ENCODE results near the gene ECEL1.
"Not testable (repeated sequence)": the region's sequence is repeated elsewhere in the genome, so short reads cannot be mapped to it uniquely, and the experiment has no call there.

Gene ECEL1

GRCh38 chr2:232440220-232441018 is 47.2 kb downstream of the ECEL1 start:
- DNase-seq = peak; percentile 87

- DNase-seq = no peak
Observed at GRCh38 chr2:232439758-232440135, 47.9 kb downstream of the ECEL1 start.

DNA sequence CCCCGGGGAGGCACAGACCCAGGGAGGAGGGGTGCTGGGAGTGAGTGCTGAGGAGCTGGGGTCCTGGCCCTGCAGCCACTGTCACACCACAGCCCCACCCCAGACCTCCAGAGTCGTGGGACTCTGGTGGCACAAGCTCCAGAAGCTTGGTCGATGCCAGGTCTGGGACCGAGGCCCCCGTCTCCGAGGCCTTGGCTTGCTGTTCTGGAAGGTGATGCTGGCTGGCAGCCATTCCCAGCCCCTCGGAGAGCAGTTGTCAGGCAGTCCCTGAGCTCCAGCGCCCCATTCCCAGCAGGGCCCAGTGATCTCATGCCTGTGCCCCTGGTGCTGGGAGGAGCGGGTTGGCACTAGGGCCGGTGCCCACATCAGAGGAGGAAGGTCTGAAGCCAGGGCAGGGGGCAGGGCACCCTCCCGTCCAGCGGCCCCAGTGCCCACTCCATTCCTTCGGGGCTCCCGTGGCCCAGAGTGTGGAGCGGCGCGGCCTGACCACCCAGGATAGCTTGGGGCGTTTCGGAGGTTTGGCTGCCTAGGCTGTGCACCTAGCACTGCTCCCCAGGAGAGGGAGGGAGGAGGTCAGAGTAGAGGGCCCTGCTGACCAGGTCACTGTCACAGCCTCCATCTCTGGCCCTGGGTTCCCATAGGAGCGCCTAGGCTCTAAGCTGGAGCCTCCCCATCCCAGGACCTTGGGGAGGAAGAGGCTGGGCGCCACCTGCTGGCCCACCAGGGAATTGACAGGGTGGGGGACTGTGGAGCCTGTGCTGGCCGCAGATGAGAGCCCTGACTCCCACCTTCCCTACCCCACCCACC is 48.5 kb downstream of the ECEL1 start:
- DNase-seq = peak; percentile 50

DNA sequence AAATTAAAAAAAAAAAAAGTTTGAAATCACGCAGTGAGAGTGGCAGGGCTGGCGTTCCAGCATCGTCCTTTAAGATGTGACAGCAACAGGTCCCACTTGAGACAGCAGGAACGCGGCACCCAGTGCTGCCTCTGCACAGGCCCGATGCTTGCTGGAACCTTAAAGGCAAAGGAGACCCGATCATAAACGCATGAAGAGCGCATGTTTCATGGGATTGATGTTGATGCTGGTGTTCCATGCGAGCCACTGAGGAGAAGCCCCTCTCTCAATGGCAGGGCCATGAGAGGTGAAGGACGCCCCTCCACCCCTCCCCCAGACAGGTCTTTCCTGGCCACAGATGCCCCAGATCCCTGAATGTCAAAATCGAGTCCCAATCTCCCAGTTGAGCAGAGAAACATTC is 49.5 kb downstream of the ECEL1 start:
- DNase-seq = no peak

GRCh38 chr2:232437195-232437571 is 50.5 kb downstream of the ECEL1 start:
- DNase-seq = no peak

- DNase-seq = no peak
Observed at GRCh38 chr2:232436381-232437194, 51.0 kb downstream of the ECEL1 start.

- DNase-seq = no peak
Observed at GRCh38 chr2:232435805-232436204, 51.8 kb downstream of the ECEL1 start.

DNA sequence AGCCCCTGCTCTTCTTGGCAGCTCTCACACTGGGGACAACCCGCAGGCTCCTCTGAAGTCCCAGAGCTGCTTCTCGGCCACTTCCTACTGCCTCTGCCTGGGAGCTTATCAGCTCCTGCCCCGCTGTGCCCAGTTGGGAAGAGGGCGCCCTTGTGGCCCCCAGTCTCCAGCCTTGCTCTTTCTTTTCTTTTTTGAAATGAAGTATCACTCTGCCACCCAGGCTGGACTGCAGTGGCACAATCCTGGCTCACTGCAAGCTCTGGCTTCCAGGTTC is 52.3 kb downstream of the ECEL1 start:
- DNase-seq = no peak

DNA sequence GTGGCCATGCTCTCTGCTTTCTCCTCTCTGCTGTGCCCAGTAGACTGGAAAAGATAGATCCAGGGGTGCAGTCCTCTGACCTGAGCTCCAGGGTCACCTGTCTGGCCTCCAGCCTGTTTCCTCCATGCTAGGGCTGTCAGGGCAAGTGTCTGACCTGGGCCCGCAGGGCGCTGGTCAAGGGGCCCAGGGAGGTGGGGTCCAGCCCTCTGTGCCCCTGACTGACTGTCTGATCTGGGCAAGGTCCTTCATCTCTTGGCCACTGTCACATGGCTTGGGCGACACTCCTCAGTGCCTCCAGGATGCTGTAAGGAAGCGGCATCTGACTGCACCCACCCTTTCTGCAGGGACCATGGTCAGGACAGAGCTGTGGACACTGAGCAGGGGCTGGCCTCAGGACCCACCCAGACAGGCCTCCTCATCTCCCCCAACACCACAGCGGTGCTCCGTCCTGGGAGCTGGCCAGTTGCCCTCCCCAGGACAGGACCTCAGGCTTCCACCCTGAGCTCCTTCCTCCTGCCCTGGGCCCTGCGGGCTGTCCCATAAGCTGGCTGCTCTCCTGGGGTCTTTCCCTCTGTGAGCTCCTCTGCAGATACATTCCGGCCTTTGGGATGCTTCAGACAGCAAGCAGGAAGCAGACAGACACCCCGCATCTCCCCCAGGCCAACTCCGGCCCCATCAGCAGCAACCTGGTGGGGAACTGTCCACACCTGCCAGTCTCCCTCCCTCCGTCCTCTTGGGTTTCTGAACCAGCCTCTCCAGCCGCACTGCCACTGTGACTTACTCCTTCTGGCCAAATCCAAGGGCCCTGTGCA is 52.9 kb downstream of the ECEL1 start:
- no peak for DNase-seq

DNA sequence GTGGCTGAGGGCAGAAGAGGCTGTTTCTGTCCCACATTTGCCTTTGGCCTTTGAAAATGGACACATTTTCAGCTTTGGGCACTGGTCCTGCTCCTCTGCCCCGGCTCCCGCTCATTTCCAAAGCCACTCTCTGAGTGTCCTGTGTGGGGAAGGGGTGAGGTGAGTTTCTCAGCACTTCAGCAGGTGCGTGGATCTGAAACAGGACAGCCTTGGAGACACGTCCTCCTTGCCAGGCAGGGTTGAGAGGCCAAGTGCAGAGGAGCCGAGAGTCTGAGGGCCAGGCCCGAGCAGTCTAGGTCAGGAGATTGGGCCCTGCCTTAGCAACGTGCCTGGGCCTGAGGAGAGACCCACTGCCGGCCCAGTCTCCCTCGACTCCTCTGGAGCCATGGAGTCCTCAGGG is 53.5 kb downstream of the ECEL1 start:
- DNase-seq = no peak

DNA sequence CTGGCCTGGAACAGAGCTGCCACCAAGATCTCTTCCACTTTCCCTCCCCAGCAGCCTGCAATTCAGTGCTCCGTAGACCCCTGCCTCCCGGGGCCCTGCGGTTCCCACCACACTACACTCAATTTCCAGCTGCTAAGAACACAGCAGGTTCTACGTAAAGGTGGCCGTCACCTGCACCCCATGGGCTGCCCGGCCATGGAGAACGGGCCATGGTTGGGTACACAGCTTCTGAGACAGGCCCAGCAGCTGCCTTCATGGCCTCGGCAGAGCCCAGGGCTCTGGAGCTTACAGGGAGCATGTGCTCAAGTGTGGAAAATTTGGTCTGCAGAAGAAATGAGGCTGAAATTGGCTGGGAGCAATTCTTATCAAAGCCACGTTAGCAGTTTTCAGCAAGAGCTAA is 54.0 kb downstream of the ECEL1 start:
- not testable (repeated sequence) for DNase-seq

DNA sequence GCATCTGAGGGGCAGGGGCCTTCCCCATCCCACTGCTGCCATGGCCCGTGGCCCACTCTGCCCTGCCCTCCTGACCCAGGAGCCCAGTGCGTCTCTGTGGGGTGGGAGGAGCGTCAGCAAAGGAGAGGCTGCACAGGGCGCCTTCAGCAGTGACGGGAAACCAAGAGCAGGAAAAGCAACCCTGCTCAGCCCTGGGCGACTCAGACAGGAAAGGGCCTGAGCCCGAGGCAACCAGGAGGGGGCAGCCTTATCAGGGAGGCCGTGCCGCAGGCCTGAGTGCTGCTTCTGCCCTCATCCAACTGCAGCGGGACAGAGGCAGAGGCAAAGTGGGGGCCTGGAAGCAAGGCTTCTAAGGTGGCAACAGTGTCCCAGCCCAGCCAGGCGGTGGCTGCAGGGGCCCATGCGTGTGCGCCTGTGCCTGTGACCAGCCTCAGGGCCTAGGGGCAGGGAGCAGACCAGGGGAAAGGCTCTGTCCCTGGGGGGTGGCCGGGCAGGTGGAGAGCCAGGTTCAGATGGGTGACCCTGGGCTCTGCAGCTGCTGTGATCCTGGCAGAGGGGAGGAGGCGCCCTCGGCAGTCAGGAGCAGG is 54.9 kb downstream of the ECEL1 start:
- DNase-seq = no peak

DNA sequence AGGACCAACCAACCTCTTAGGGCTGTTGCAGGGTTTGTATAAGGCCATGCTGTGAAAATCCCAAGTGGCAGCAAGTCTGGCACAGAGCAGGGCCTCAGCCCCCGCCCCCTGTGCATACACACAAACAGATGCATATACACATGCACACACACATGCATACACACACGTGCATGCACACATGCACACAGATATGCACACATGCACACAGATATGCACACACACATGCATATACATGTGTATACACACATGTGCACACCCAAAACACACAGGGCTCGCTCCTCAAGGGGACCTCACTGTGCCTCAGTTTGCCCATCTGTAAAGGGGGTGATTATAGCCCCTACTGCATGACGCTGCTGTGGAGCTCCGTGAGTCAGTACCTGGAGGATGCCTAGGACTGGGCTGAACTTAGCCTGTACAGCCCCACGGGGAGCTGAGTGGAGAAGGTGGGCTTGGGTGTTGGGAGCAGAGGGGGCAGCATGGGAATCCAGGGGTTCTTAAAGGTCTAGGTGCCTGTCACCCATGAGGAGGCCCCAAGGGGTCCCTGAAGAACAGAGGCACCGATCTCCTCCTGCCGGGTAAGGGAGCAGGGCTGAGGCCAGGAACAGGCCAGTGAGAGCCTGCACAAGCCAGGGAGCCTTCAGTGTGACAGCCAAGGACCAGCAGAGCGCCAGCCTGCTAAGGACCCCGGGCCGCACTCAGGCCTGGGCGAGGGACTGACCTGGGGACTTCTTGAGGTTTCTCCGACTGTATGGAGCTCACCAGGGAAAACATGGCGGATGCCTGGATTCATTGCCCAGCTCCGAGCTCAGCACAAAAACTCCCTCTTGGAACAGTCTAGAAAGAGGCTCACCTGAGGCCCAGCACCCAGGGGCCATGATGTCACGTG is 55.7 kb downstream of the ECEL1 start:
- DNase-seq = no peak
